ENCODE data around the gene ODF2.

The ODF2 gene

DNA sequence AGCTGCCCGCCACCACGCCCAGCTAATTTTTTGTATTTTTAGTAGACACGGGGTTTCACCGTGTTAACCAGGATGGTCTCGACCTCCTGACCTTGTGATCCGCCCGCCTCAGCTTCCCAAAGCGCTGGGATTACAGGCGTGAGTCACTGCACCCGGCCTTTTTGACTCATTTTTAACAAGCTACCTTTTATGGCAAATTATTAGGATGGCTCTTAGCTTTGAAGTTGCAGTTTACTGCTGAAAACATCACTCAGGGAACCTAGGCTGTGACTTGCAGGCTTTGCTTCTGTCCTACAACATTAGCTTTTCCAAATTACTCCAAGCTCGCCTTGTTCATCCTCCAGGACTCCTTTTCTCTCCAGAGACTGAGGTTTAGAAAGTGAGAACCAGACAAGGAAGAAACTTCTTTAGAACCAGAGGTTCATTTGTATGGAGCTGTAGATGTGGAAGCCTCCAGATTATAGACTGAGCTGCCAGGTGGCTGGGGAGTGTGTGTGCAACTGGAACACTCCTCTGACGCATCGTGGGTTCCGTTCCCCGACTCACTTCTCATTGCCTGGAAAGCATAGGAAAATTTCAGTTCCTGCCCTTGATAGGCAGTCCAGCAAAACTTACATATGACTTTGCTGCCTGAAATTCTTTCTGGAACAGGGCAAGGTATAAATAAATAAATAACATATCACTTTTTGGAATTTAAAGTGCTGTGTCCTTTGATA is 72.8 kb downstream of the ODF2 start:
- DNase-seq (ENCODE audit: low read depth, low spot score): no peak

DNA sequence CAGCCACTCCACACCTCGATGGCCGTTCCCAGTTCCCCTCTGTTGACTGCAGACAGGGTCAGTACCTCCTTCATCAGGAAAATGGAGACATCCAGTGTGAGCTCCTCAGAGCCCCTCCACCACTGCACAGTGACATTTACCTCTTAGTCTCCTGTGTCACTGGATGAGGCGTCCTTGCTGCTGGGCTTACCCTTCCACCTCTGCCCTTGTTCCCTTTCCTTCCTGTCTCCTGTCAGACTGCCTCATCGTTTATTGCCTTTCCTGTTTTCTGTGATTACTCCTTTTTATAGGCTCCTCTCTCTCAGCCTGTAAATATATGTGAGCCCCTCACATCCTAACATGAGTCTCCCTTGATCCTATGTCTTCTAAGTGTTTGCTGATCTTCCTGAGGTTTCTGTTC is 73.4 kb downstream of the ODF2 start:
- DNase-seq (ENCODE audit: low read depth, low spot score): no peak

DNA sequence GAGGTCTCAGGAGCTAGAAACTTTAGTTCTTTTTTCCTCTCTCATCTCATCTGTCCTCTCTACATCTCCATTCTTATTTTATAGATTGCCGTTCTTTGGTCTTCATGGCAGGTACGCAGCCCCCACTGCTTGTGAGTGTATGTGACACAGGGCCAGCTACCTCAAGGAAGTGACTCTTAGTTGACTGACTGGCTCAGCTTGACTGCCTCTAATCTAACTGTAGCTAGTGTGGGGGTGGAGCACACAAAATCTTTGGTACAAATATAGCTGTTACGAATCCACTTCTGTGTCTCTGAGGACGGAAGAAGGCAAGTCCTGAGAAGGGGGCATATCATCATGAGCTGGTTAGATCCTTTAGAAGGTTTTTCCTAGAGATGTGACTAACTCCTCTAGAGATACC is 76.8 kb downstream of the ODF2 start:
- no peak for DNase-seq (ENCODE audit: low read depth, low spot score)

DNA sequence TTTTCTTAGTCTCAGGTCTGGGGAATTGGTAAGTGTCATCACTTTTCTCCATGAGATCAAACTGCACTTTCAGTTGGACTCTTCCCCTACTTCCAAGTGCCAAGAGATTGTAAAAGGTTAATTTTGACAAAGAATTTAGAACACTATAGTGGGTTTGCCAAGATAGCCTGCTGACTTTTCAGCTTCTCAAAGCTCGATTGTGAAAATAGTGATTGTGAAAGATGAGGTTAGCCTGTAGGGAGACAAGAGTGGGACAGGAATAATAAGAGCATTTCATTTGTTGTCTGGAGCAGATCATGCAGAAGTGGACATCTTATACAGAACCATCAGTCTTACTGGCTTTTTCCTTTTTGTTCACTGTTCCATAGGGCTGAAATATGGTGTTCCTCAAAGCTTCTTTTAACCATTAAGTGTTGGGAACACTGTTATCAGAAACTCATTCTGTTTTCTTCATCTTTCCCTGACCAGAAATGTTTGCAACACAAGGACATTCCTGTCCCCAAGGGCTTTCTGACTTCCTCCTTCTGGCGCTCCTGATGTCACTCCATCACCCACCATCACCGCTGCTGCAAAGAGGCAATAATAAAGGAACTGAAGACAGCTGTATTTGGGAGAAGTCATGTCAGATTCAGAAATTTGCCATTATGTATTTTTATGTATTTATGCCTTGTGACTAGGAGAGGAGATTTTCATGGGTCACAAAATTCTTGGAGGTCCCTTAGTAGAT is 85.0 kb downstream of the ODF2 start:
- DNase-seq (ENCODE audit: low read depth, low spot score): no peak

DNA sequence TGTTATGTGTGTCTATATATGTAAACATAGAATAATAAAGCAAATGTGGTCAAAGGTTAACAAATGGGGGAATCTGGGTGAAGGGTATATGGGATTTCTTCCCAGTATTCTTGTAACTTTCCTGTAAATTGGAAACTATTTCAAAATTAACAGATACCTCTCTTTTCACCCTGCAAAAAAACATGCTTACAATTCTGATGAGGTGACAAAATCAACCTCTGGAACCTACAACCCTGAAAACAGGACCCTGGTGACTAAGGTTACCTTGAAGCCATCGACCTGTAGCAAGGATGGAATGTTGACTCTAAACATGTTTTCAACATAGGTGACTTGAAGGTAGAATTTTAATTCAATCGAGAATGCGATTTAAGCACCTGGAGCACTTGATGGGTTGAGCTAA is 90.7 kb downstream of the ODF2 start:
- no peak for DNase-seq (ENCODE audit: low read depth, low spot score)

DNA sequence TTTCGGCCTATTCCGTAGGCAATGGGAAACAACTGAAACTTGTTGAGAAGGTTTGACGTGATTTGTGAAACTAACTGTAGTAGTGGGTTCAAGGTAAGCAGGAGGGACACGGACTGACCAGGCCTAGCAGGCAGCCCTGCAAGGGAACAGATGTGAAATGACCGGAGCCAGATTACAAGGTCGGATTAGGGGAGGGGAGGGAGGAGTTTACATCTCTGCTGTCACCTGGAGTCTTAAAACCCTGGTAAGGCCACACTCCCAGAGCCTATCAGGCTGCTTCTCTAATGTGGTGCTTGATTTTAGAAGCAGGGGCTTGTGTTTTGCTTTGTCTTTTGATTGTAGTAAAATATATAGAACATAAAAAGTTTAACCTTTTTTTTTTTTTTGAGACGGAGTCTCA is 93.1 kb downstream of the ODF2 start:
- no peak for DNase-seq (ENCODE audit: low read depth, low spot score)

DNA sequence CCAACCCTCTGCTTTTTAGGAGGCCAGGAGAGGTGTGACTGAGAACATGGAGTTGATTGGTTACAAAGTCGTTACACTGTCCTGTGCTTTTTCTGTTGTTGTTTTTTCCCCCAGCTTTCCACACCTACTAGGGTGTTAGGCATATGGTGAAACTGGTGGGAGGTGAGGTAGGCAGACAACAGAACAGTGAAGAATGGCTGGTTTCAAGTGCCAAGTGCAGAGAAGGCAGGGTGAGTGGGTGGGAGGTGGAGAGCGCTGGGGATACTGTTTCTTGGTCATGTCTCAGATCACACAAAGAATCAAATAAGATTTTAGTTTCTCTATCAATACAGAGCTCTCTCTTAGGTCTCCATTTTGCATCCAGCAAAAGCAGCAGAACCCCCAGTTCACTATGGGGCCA is 94.4 kb downstream of the ODF2 start:
- no peak for DNase-seq (ENCODE audit: low read depth, low spot score)
